Measurements from ENCODE around the gene SLAMF9.

The SLAMF9 gene

DNA sequence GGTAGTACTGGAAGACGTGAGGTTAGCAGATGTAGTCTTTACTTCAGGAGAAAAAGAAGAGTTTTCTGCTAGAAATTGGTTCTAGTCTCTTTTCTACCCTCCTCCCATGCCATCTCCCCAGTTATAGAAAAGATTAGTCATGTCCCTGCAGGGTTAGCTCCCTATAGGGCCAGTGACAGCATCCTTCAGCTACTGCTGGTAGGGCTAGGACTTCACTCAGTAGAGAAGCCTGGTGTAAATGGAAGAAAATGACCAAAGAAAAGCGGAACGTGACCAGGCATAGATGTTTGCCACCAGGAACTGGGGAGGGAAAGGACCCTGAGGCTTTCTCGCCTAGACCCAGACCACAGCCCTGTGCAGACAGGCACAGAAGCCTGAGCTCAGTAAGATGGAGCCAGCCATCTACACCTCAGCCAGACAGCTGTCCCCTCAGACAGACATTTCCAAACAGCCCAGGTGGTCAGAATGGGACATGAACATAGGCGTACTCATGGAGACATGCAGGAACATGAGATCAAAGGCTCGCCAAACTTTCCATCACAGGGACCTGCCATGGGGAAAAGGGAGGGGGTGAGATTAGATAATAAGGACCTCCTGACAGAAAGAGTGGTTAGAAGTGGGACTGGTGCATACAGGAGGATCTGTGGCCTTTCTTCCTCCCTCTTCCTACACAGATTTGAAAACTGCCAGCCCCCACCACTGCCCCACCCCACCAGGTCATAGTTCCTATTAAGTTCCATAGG, 23.5 kb upstream of the SLAMF9 start:
- DNase-seq (ENCODE audit: low read depth in 2 of 2), result no peak

DNA sequence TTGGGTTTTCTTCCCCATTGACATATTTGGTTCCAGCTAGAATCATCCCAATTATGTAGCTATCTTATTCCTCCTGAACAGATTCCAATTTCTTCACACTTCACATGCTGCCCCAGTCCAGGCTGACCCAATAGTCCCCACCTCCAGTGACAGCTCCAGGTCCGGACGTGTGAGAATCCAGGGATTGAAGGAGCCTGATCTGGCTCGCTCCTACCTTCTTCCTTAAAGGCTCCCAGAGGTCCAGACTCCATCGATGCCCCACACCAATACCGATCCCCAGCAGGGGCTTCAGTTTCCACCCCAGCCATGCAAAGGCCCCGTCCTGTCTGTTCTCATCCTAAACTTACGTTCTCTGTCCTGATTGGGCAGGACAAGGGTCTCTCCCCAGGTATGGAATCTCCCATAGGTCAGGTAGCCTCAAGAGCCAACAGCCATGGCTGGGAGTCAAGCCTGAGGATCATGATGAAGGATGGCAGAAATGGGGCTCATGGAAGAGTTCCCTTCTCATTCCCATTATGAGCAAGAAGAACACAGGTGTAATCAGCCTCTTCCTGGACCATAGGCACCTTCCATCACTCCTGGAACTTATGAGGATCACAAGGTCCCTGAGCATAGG, 20.4 kb upstream of the SLAMF9 start:
- DNase-seq (ENCODE audit: low read depth in 2 of 2), result no peak

DNA sequence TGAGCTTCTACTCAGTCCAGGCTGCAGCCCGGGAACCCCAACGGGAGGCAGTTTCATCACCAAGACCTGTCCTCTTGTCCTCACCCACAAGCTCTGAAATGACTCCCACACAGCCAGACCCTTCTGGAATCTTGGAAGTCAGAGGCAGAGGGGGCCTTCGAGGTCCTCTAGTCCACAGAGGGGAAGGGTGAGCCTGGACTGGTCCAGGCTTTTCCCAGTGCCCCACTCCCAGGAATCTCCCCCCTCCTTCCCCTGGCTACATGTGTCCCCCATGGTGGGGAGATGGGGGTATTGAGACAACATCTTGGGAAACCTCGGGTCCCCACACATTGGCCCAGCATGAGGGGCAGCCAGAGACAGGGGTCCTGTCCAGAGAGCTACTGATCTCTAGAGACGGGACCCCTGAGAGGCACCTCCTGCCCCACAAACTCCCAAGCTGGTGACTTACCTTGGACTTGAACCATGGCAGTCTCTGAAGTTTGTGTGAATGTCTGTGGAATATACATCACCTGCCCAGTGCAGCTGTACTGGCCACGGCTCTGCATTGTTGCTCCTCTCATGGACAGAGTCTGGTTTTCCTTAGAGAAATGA, 19.4 kb upstream of the SLAMF9 start:
- no peak for DNase-seq (ENCODE audit: low read depth in 2 of 2)

DNA sequence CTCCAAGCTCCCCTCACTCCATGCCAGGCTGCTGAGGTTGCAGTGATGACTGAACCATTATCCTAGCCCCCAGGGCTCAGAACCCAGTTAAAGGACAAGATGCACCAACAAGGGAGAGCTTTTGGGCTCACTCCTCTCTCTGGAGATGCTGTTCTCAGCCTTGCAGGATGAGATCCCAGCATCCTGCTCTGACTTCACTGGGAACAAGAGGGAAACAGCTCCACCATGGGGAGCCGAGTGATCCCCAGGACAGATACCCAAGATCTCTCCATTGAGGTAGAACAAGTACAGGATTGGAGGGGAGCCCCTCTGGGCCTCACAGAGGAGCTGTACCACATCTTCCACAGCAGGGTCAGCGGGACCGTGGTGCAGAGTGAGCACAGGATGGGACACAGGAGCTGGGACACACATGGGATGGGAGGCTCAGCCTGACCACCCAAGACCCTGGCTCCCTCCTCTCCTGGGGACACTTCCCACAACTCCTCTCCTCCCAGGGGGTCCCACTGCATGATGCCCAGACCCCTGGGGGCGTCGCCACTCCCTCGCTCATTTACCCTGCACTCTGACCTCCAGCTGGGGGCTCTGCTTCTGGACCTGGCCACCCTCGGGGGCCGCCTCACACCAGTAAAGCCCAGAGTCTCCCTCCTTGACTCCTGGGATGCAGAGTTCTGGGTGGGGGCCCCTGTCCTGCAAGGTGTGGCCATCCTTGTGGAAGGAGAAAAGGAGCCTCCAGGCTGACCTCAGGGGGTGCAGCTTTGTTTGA, 18.6 kb upstream of the SLAMF9 start:
- DNase-seq (ENCODE audit: low read depth in 2 of 2), result no peak

DNA sequence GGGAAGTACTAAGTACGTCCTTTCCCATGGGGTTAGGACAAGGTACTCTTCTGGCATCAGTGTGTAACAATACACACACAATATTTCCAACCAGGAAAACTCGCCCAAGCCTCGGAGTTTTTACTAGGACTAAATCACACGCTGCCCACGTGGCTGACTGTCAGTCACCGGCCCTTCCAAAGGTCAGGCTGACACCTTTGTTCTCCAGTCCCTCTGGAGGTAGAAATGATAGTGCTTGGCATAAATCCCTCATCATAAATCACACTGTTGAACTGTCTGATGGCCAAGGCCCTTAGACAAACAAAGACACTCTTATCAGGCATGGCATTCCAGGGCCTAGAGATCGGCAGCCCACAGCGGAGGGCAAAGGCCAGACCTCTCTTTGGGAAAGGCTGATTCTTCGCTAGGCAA, 16.9 kb upstream of the SLAMF9 start:
- DNase-seq (ENCODE audit: low read depth in 2 of 2), result no peak

DNA sequence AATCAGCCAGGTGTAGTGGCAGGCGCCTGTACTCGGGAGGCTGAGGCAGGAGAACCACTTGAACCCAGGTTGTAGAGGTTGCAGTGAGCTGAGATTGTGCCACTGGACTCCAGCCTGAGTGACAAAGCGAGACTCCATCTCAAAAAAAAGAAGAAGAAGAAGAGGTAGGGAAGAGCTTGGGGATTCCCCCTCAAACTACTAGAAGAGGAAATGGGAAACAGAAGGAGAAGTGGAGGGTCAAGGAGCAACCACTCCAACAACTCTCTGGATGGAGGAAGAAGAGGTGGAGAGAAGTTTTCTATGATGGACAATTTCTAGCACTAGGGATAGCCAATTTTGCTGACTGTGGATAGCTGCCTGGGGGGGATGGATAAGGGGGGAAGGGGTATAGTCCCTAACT, 14.9 kb upstream of the SLAMF9 start:
- no peak for DNase-seq (ENCODE audit: low read depth in 2 of 2)

DNA sequence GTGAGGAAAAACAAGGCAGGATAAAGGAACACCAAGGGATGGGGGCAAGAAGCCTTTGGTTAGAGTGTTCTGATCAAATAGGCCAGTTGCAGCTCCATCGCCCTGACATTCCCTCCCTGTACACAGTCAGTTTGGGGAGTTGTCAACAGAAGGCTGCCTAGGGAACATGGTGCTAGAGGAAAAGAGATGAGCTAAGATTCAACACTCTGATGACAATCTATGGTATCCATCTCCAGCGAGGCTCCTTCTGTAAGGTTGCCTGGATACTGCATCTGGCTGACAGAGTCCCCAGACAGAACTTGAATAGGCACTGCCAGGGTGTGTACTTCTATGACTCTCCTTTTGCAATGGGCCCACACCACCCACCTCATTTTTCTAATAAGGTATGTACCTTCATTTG, 11.2 kb upstream of the SLAMF9 start:
- no peak for DNase-seq (ENCODE audit: low read depth in 2 of 2)

DNA sequence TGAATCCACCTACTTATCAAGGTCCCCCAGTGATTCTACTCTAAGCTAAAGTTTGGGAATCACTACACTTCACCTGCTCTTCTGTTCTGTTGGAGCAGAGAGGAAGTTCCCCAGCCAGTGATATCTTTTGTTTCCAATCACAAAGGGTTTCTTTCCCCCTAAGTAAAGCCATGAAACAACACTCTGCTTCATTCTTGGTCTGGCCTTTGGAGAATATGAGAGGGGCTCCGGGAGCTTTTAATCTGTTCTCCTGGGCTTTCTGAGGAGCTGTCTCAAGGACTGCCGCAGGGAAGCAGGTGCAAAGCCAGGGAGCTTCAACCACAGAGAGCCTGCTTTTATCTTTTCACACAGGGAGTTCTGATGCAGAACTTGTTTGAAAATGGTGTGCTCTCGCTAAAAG, 10.1 kb upstream of the SLAMF9 start:
- no peak for DNase-seq (ENCODE audit: low read depth in 2 of 2)

DNA sequence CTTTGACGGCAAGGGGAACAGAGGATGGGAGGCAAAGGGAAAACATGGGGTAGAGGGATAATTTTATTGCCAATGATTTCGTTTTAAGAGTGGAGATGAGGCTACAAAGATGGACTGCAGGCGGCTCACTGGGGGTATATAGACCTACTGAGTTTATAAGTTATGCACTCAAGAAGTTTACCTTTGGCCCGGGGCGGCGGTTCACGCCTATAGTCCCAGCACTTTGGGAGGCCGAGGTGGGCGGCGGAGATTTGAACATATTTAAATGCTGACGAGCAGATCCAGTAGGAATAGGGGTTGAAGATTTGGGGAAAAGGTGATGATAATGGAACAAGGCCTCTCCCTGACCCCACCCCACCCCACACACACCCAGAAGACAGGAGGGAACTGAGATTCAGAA, 8.1 kb upstream of the SLAMF9 start:
- no peak for DNase-seq (ENCODE audit: low read depth in 2 of 2)

DNA sequence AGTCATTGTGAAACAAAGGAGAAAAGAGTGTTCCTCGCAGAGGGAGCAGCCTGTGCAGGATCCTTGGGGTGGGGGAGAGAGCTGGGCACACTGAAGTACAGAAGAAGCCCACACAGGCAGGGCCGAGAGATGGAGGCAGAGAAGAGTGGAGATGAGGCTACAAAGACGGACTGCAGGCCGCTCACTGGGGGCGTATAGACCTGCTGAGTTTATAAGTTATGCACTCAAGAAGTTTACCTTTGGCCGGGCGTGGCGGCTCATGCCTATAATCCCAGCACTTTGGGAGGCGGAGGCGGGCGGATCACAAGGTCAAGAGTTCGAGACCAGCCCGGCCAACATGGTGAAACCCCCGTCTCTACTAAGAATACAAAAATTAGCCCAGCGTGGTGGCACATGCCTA, 7.6 kb upstream of the SLAMF9 start:
- no peak for DNase-seq (ENCODE audit: low read depth in 2 of 2)

DNA sequence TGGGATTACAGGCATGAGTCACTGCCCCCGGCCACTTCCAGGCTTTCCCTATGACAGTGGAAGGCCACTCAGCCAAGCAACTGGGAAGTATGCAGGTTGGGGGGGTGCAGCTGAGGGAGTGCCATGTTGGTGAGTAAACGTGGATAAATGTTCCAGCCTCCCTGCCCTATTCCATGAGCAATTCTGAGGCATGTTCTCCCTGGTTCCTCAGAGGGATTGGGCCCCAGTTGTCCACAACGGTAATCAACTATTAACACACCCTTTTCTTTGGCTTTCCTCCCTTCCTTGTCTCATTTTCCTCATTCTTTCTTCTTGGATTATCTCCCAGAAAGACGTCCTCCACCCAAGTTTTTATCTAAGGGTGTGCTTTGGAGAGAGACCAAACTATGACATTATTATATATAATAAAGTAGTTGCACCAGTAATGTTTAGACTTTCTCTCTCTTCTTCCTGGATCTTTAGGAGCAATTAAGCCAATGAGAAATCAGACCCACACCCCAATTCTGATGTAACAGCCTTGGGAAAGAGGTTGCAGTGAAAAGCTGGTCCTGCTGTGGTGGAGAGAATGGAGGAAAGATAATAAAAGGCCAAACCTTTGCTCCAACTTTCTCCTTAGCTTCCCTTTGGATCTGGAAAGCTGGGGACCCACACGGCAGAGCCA, 6.8 kb upstream of the SLAMF9 start:
- DNase-seq (ENCODE audit: low read depth in 2 of 2), result no peak

DNA sequence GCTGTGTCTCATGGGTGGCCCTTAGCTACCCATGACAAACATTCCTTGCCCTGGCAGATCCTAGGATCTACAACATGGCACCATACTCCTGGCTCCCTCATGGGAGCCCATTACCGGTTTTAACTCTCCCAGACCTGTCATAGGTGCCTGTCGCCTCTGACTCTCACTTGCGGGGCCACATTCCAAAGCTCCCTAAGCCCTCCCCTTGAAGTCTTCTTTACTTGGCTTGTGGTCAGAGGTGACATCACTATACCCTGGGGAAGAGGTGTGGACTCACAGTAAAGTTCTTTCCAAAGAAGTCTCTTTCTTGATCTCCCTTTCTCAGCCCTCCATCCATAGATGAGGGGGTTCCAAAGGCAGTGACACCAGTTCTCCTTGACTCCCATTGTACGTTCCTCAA, 5.4 kb upstream of the SLAMF9 start:
- DNase-seq (ENCODE audit: low read depth in 2 of 2), result no peak

DNA sequence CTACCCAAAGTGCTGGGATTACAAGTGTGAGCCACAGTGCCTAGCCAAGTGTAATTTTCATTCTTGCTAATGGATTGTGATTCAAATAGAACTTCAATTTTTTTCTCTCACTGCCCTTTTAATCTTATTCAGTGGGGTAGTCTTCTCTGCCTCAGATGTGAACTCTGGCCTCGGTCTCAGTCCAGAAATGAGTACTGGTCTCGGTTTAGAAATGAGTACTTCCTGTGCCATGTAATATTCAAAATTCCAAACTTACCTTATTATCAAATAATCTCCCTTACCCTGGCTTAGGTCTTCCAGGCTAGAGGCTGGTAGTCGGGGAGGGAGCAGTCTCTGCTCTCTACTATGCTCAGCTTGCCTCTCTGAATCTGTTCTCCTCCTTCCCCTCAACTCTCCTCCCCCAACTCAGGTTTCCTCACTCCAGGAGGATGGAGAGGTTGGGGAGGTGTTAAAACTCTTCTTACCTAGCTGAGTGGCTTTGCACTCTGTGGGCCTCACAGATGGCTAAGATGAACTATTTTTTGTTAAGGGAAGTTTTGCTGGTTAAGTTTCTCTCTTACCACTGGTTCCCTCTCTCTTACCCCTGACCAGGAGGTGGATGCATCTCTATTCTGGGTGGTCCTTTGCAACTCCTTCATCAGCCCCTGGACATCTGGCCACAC, 4.8 kb upstream of the SLAMF9 start:
- DNase-seq (ENCODE audit: low read depth in 2 of 2), result no peak

DNA sequence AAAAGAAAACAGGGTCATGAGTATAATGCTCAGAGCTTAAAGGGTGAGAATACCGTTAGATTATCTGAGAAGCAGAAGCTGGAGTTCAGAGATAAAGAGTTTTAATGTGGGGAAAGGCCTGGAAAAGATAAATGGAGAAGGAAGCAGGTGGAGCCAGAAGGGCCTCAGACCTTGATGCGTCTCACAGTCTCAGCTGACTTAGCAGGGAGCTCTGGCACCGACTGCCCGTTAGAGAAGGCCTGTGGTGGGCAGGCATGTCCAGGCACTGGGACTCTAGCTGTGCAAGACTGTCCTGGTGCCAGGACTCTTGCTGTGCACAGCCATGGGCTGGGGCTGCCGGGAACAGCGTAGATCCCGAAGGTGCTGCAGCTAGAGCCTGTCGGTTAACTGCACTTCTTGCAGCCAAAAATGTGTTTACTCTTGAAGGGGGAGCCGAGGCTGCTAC, 3.8 kb upstream of the SLAMF9 start:
- no peak for DNase-seq (ENCODE audit: low read depth in 2 of 2)

DNA sequence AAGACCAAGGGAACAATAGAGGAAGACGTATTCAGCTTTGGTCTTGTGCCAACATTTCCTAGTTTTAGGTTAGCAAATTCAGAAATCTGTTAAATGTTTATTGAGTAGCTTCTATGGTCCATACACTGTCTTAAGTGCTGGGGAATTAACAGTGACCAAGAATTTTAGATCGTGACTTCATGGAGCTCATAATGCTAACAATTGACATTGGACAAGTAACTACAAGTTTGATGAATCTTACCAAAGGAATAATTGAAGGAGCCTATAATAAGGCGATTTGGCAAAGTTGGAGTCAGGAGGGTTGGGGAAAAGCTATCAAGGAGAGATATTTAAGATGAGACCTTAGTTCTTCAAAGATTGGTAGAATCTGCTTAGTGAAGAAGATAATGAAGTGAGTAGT, 1.4 kb upstream of the SLAMF9 start:
- no peak for DNase-seq (ENCODE audit: low read depth in 2 of 2)

DNA sequence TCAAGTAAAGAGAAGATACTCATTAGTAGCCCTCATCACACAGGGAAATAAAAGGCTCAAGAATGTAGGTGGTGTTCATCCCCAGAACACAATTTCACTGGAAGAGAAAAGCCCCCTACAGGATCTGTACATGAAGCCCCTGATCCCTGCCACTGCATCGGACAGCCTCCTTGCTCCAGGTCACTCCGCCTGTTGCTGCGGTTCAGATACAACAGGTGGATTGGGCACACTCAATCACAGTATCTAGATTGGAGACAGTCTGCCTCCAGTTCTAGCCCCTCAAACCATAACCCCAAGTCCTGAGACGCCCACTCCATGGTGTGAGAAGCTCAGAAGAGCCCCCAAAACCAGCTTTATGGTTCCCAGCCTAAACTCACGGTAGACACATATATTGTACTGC, 1.1 kb downstream of the SLAMF9 start:
- no peak for DNase-seq (ENCODE audit: low read depth in 2 of 2)

DNA sequence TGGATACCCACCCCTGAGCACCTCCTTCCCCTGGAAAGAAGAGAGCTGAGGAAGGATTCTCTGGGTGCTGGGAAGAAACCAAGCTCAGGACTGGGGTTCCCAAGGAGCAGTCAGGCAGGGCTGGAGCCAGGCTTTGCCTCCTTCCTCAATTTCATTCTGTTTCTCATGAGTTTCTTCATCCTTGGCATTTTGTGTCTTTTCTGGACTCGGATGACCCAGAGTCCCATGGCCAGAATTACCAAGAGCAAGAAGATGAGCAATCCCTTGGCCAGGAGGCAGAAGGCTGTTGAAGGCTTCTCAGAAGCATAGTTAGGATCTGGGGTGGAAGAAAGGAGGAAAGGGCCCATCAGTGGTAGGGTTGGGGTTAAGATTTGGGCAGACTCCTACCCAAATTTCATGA, 2.5 kb downstream of the SLAMF9 start:
- no peak for DNase-seq (ENCODE audit: low read depth in 2 of 2)

DNA sequence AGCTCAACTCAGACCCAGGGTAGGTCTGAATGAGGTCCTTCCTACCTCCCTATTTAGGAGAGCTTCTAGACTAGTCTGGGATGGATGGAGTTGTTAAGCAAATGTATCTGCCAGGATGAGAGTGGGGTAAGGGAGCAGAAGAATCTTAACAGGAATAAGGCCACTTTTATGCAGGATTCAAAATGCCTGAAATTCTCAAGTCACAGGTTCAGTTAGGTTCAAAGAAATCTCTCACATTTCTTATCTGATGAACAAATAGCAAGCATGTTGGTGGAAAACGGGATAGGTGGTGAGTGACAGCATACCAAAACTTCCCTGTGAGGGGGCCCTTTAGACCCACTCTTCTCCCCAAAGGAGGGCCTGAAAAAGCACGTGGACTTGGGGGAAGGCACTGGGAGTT, 3.0 kb downstream of the SLAMF9 start:
- no peak for DNase-seq (ENCODE audit: low read depth in 2 of 2)

DNA sequence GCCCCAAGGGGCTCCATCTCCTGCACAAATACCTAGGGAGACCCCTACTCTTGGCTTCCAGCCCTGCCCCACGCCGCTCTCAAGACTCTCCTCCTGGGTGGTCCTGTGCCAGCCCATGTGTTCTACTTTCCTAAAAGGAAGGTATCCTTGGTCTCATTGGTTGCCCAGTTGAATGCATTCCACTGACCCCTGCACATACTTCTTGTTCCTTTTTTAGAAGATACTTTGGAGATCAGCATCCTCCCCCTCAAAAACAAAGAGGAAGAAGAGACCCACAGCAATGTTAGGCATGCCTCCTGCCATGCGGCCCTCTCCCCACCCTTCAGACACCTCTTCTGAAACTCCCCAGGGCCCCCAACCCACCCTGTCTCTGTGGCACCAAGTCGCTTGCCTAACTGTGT, 4.1 kb downstream of the SLAMF9 start:
- DNase-seq (ENCODE audit: low read depth in 2 of 2), result no peak

DNA sequence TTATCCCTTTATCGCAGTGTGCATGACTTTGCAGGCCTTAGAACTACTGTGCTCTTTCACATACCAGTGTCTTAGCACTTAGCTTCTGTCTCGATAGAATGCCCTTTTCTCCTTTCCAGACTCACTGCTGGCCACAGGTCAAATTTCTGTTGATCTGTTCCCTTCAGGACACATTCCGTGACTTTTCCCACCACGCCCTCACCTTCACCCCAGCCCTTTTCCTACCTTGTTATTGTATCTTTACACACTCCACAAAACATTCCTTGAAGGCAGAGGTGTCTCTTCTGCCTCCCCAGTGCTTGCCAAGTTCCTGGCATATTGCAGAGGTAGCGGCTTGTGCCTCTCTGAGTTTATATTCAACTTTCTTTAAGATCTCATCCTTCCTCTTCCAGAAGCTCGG, 4.9 kb downstream of the SLAMF9 start:
- no peak for DNase-seq (ENCODE audit: low read depth in 2 of 2)

DNA sequence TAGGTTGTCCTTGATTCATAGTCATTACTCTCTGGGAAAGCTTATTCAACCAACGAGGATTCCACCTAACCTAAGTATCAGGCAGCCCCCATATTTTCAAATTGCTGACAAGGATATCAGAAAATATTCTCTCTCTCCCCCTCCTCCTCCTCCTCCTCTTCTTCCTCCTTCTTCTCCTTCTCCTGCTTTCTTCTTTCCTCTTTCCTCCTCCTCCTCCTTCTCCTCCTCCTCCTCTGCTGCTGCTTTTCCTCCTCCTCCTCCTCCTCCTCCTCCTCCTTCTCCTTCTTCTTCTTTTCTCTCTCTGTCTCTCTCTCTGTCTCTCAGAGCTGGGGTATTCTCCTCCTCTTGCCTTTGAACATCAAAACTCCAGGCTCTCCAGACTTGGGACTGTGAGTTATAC, 6.1 kb downstream of the SLAMF9 start:
- DNase-seq (ENCODE audit: low read depth in 2 of 2), result no peak

Data from stimulated activated CD8-positive, alpha-beta memory T cell treated with anti-CD3 and anti-CD28 coated beads, Interleukin-15, amount 100 ng/mL, for 4 hours (primary cell).